ENCODE data around the gene BCKDHA.

BCKDHA gene

GRCh38 chr19:41411100-41411967, 13.7 kb downstream of the BCKDHA start:
- TF ChIP-seq, protein P1, sequence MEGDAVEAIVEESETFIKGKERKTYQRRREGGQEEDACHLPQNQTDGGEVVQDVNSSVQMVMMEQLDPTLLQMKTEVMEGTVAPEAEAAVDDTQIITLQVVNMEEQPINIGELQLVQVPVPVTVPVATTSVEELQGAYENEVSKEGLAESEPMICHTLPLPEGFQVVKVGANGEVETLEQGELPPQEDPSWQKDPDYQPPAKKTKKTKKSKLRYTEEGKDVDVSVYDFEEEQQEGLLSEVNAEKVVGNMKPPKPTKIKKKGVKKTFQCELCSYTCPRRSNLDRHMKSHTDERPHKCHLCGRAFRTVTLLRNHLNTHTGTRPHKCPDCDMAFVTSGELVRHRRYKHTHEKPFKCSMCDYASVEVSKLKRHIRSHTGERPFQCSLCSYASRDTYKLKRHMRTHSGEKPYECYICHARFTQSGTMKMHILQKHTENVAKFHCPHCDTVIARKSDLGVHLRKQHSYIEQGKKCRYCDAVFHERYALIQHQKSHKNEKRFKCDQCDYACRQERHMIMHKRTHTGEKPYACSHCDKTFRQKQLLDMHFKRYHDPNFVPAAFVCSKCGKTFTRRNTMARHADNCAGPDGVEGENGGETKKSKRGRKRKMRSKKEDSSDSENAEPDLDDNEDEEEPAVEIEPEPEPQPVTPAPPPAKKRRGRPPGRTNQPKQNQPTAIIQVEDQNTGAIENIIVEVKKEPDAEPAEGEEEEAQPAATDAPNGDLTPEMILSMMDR (IDR thresholded peaks at IDR 0.05): no peak

DNA sequence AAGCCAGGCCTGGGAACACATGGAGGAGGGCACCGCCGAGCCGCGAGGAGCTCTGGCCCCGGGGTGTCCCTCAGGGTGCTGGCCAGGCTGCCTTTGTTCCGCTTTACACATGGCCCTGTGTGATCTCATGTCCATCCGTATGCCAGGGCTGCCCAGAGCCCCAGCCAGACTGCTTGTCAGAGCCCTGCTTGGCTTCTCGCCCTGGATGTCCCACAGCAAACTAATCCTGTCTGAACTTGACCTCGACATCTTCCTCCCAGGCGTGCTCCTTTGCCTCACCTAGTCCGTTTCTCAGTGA, 14.3 kb downstream of the BCKDHA start:
- TF ChIP-seq, protein P1 (IDR thresholded peaks at IDR 0.05): no peak

DNA sequence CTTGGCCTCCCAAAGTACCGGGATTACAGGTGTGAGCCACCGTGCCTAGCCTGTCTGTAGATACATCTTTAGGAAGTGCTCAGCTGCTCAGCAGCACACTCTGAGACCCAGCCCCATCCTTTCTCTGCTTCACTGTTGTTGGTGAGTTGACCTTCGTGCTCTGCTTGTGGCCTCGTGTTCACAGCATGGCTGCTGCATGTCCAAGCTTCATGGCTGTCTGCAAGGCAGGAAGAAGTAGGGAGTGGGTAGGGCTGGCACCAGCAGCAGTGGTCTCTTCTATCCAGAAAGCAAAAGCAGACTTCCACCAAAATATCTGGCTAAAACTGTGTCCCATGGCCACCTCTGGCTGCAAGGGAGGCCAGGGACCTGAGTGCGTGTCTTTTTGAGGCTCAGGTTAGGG, 15.3 kb downstream of the BCKDHA start:
- TF ChIP-seq, protein P1 (IDR thresholded peaks at IDR 0.05): no peak

GRCh38 chr19:41413947-41414346, 16.3 kb downstream of the BCKDHA start:
- TF ChIP-seq, protein P1 (IDR thresholded peaks at IDR 0.05): no peak

DNA sequence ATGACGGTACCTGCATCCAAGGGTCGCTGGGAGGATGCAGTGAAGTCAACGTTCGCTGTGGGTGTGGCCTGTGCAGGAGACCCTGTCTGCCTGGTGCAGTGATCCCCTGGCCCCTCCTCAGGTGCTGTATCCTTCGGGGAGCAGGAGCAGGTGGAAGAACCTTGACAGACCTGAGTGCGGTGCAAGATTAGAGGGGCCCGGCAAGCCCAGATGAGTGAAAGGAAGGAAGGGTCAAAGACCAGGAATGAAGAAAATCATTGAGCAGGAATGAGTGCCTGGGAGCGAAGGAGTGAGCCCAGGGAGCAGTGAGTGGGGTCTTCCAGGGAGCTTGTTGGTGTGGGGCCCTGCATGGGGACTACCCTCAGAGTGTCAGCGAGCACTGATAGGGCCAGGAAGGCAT, 16.8 kb downstream of the BCKDHA start:
- TF ChIP-seq, protein P1 (IDR thresholded peaks at IDR 0.05): no peak

GRCh38 chr19:41415154-41415571, 17.5 kb downstream of the BCKDHA start:
- TF ChIP-seq, protein P1 (IDR thresholded peaks at IDR 0.05): no peak

- TF ChIP-seq, protein P1 (IDR thresholded peaks at IDR 0.05): no peak
These were observed 18.6 kb downstream of the BCKDHA start for GRCh38 chr19:41416194-41416674.
